HepG2 (cell line): ENCODE results near the gene TAF5. TPM values are rescaled to one million over a fixed set of nuclear protein-coding genes. Genes with fewer than 3 reads are reported as not detected.

ENCODE experiments used
- ARID2 ChIP-seq: sonication (generic); formaldehyde crosslinking; IDR thresholded peaks from 2 replicates; pipeline ENCODE4 v1.8.1; 2022; ENCODE audit warnings: mild to moderate bottlenecking, missing genetic modification reagents, borderline replicate concordance
- ATF1 ChIP-seq: IDR thresholded peaks from 2 replicates; pipeline ENCODE4 v1.6.1; 2016; ENCODE audit warnings: mild to moderate bottlenecking, control low read depth
- BRD4 ChIP-seq: sonication (generic); formaldehyde crosslinking; IDR thresholded peaks from 2 replicates; pipeline ENCODE4 v1.4.0; 2020; ENCODE audit warnings: missing genetic modification reagents
- NFRKB ChIP-seq: fragments of 450-650 bp; IDR thresholded peaks from 2 replicates; pipeline ENCODE4 v1.6.1; 2017
- PLRG1 ChIP-seq: fragments of 450-650 bp; conservative IDR thresholded peaks from 2 replicates; pipeline ENCODE4 v1.6.1; 2016
- PPARG ChIP-seq: conservative IDR thresholded peaks from 2 replicates; pipeline ENCODE4 v1.6.1; 2016; ENCODE audit warnings: missing biosample characterization, missing genetic modification reagents
- SIX4 ChIP-seq: sonication (generic); formaldehyde crosslinking; IDR thresholded peaks from 2 replicates; pipeline ENCODE4 v1.4.0; 2020; ENCODE audit warnings: missing genetic modification reagents
- ZNF274 ChIP-seq: sonication (generic); formaldehyde crosslinking; IDR thresholded peaks from 2 replicates; pipeline ENCODE4 v1.5.1; 2020; ENCODE audit warnings: mild to moderate bottlenecking, missing genetic modification reagents
- ZNF441 ChIP-seq: sonication (generic); formaldehyde crosslinking; IDR thresholded peaks from 2 replicates; pipeline ENCODE4 v1.7.0; 2021; ENCODE audit warnings: missing genetic modification reagents, borderline replicate concordance
- ZNF460 ChIP-seq: sonication (generic); formaldehyde crosslinking; IDR thresholded peaks from 2 replicates; pipeline ENCODE4 v1.5.1; 2020; ENCODE audit warnings: missing genetic modification reagents, mild to moderate bottlenecking, borderline replicate concordance
- ZNF605 ChIP-seq: sonication (generic); formaldehyde crosslinking; IDR thresholded peaks from 2 replicates; pipeline ENCODE4 v1.8.0; 2022; ENCODE audit warnings: mild to moderate bottlenecking, missing genetic modification reagents
- ZNF652 ChIP-seq: IDR thresholded peaks from 2 replicates; pipeline ENCODE4 v1.6.1; 2016; ENCODE audit warnings: low read depth, borderline replicate concordance
- ZSCAN20 ChIP-seq: sonication (generic); formaldehyde crosslinking; IDR thresholded peaks from 2 replicates; pipeline ENCODE4 v1.4.0; 2020; ENCODE audit warnings: missing genetic modification reagents, mild to moderate bottlenecking, borderline replicate concordance
- ZSCAN31 ChIP-seq: sonication (generic); formaldehyde crosslinking; IDR thresholded peaks from 2 replicates; pipeline ENCODE4 v1.5.0; 2020; ENCODE audit warnings: low read depth, mild to moderate bottlenecking, missing genetic modification reagents
- polyA plus RNA-seq, 8 experiments: library from polyadenylated mRNA; depleted of rRNA in 3 of 8; stranded (reverse) in 7 of 8; unstranded in 1 of 8; fragments of >200 nt; fragmentation: Illumina TruSeq in 4 of 8; extraction: Trizol in 4 of 8; gene quantifications; 2 replicates each; pipeline versions ENCODE4 v1.2.1 to v1.2.3, GENCODE V29; 2011 to 2016; ENCODE audit warnings: low read depth in 4 of 8, missing spikeins in 1 of 8, mixed read lengths in 1 of 8; ENCODE audit not compliant: insufficient read depth in 1 of 8
- total RNA-seq, 5 experiments: library from RNA; depleted of rRNA; stranded (reverse); fragments of >200 nt; fragmentation: Illumina TruSeq; extraction: Trizol; gene quantifications; 2 replicates each; pipeline ENCODE4 v1.2.3, GENCODE V29; 2016; ENCODE audit warnings: low read depth in 1 of 5
- TF ChIP-seq, protein P1 (sequence below): sonication (generic); formaldehyde crosslinking; IDR thresholded peaks from 2 replicates; pipeline ENCODE4 v1.4.0; 2020; ENCODE audit warnings: mild to moderate bottlenecking, missing genetic modification reagents
- TF ChIP-seq, protein P2 (sequence below): sonication (generic); formaldehyde crosslinking; IDR thresholded peaks from 2 replicates; pipeline ENCODE4 v1.8.1; 2022; ENCODE audit warnings: mild to moderate bottlenecking, missing genetic modification reagents
- TF ChIP-seq, protein P3 (sequence below), 2 experiments: sonication (generic) in 1 of 2; formaldehyde crosslinking in 1 of 2; IDR thresholded peaks; 2 replicates each; pipeline versions ENCODE4 v1.5.1 to v1.6.1; 2011 to 2020; ENCODE audit warnings: borderline replicate concordance in 1 of 2, low read depth in 1 of 2, low read length in 1 of 2, mild to moderate bottlenecking in 1 of 2, missing genetic modification reagents in 1 of 2, moderate library complexity in 1 of 2

TAF5 gene
- total and polyA plus RNA-seq, 2 of the 13 experiments (the other 11 are each of a cell fraction or from before 2014, with no cell fraction given): 3.8 to 8.7 TPM

DNA sequence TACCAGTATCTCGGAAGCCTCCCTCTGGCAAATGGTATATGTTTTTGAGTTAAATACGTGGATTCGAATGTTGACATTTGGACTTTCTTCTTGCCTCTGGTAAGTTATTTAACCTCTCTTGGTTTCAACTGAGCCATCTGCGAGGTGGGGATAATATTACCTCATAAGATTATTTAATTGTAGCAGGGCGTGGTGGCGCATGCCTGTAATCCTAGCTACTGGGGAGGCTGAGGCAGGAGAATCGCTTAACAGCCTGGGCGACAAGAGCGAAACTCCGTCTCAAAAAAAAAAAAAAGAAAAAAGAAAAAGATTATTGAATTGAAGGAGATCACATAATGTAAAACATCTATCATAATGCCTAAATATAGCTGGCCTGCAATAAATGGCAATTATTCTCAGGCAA, 396 bp upstream of the TAF5 start (continued):
- TF ChIP-seq, protein P1, sequence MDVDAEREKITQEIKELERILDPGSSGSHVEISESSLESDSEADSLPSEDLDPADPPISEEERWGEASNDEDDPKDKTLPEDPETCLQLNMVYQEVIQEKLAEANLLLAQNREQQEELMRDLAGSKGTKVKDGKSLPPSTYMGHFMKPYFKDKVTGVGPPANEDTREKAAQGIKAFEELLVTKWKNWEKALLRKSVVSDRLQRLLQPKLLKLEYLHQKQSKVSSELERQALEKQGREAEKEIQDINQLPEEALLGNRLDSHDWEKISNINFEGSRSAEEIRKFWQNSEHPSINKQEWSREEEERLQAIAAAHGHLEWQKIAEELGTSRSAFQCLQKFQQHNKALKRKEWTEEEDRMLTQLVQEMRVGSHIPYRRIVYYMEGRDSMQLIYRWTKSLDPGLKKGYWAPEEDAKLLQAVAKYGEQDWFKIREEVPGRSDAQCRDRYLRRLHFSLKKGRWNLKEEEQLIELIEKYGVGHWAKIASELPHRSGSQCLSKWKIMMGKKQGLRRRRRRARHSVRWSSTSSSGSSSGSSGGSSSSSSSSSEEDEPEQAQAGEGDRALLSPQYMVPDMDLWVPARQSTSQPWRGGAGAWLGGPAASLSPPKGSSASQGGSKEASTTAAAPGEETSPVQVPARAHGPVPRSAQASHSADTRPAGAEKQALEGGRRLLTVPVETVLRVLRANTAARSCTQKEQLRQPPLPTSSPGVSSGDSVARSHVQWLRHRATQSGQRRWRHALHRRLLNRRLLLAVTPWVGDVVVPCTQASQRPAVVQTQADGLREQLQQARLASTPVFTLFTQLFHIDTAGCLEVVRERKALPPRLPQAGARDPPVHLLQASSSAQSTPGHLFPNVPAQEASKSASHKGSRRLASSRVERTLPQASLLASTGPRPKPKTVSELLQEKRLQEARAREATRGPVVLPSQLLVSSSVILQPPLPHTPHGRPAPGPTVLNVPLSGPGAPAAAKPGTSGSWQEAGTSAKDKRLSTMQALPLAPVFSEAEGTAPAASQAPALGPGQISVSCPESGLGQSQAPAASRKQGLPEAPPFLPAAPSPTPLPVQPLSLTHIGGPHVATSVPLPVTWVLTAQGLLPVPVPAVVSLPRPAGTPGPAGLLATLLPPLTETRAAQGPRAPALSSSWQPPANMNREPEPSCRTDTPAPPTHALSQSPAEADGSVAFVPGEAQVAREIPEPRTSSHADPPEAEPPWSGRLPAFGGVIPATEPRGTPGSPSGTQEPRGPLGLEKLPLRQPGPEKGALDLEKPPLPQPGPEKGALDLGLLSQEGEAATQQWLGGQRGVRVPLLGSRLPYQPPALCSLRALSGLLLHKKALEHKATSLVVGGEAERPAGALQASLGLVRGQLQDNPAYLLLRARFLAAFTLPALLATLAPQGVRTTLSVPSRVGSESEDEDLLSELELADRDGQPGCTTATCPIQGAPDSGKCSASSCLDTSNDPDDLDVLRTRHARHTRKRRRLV (CRISPR knock-in tag): peak; percentile 11; the same call in 1 of the 2 replicates
- TF ChIP-seq NFRKB (no peak), ZNF274 (no peak), ZNF441 (CRISPR knock-in tag) (peak; percentile 98), ZNF605 (no peak), BRD4 (CRISPR knock-in tag) (no peak), SIX4 (CRISPR knock-in tag) (no peak), ARID2 (CRISPR knock-in tag) (no peak), ZSCAN31 (CRISPR knock-in tag) (no peak), ZSCAN20 (CRISPR knock-in tag) (no peak), ATF1 (CRISPR knock-in tag) (peak; percentile 66; the same call in 1 of the 2 replicates), ZNF652 (CRISPR knock-in tag) (no peak), PPARG (CRISPR knock-in tag) (no peak), ZNF460 (CRISPR knock-in tag) (peak; percentile 87; the same call in 1 of the 2 replicates), PLRG1 (no peak)
- TF ChIP-seq, protein P2, sequence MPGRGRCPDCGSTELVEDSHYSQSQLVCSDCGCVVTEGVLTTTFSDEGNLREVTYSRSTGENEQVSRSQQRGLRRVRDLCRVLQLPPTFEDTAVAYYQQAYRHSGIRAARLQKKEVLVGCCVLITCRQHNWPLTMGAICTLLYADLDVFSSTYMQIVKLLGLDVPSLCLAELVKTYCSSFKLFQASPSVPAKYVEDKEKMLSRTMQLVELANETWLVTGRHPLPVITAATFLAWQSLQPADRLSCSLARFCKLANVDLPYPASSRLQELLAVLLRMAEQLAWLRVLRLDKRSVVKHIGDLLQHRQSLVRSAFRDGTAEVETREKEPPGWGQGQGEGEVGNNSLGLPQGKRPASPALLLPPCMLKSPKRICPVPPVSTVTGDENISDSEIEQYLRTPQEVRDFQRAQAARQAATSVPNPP (CRISPR knock-in tag): no peak
- TF ChIP-seq, protein P3, sequence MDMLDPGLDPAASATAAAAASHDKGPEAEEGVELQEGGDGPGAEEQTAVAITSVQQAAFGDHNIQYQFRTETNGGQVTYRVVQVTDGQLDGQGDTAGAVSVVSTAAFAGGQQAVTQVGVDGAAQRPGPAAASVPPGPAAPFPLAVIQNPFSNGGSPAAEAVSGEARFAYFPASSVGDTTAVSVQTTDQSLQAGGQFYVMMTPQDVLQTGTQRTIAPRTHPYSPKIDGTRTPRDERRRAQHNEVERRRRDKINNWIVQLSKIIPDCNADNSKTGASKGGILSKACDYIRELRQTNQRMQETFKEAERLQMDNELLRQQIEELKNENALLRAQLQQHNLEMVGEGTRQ (IDR thresholded peaks at IDR 0.05; ENCODE audit: low read depth, low read length): no peak
- TF ChIP-seq, protein P3 (CRISPR knock-in tag; IDR thresholded peaks at IDR 0.05; ENCODE audit: borderline replicate concordance): no peak
